Spleen (tissue), 7 donors: Measurements from ENCODE around the gene GIT1.
A peak's percentile ranks its signal among the peaks of the same experiment; 100 is the strongest.

Experiments
- POLR2A ChIP-seq, 3 donors: fragments of 450-650 bp; IDR thresholded peaks; one replicate each; pipeline ENCODE4 v1.5.1; 2017; ENCODE audit warnings: antibody characterized with exemption in 3 of 3, mild to moderate bottlenecking in 1 of 3
- POLR2AphosphoS5 ChIP-seq, 3 donors: sonication (generic); formaldehyde crosslinking; IDR thresholded peaks; one replicate each; pipeline ENCODE4 v1.5.1; 2017; ENCODE audit warnings: antibody characterized with exemption in 3 of 3
- TF ChIP-seq, protein P1 (sequence below), 11 experiments: fragments of 200-600 bp in 7 of 11; fragments of 450-650 bp in 4 of 11; sonication (generic) in 4 of 11; IDR thresholded peaks in 8 of 11; conservative IDR thresholded peaks in 3 of 11; 1 replicate in 7 of 11; 2 replicates in 4 of 11; pipeline versions ENCODE4 v1.4.0 to v1.8.0; 2016 to 2021; ENCODE audit warnings: antibody characterized with exemption in 11 of 11, inconsistent platforms in 4 of 11, mild to moderate bottlenecking in 1 of 11
- donor health status: DM: no; HTN: no; CAD: no; lungs with moderate emphysema.
- donor health status: DM: no; HTN: no; CAD: no.
- donor health status: DM: no; HTN: no; CAD: no.

DNA sequence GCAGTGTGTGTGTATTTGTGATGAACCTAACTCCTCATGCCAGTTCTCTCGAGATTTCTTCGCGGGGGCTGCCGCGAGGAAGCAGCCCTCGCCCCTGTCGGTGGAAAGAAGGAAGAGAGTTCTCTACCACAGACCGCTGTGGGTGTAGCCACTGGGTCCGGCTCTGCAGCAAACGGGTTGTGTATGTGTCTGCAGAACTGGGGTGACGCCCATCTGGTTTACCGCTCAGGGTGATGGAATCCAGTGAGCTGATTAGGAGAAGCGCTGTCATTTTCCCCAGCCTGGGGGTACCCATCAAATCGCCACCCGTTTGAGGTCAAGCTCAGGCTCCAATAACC, 25.6 kb upstream of the GIT1 start:
- no peak for TF ChIP-seq POLR2A (IDR thresholded peaks at IDR 0.05)
- TF ChIP-seq, protein P1, sequence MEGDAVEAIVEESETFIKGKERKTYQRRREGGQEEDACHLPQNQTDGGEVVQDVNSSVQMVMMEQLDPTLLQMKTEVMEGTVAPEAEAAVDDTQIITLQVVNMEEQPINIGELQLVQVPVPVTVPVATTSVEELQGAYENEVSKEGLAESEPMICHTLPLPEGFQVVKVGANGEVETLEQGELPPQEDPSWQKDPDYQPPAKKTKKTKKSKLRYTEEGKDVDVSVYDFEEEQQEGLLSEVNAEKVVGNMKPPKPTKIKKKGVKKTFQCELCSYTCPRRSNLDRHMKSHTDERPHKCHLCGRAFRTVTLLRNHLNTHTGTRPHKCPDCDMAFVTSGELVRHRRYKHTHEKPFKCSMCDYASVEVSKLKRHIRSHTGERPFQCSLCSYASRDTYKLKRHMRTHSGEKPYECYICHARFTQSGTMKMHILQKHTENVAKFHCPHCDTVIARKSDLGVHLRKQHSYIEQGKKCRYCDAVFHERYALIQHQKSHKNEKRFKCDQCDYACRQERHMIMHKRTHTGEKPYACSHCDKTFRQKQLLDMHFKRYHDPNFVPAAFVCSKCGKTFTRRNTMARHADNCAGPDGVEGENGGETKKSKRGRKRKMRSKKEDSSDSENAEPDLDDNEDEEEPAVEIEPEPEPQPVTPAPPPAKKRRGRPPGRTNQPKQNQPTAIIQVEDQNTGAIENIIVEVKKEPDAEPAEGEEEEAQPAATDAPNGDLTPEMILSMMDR (IDR thresholded peaks at IDR 0.05 in 8 of 11, conservative IDR thresholded peaks at IDR 0.05 in 3 of 11) = peak in 1 of 11 experiments; percentile 9
- TF ChIP-seq POLR2AphosphoS5 (IDR thresholded peaks at IDR 0.05) = no peak
